Embryonic facial prominence (tissue), 1 donor: ENCODE results near the gene TMED6.
"Not testable (repeated sequence)": the region's sequence is repeated elsewhere in the genome, so short reads cannot be mapped to it uniquely, and the experiment has no call there.

Experiments used
- DNase-seq: peaks from one replicate; pipeline ENCODE4 v3.0.0-alpha.2; 2016; ENCODE audit errors: extremely low spot score

The TMED6 gene

DNA sequence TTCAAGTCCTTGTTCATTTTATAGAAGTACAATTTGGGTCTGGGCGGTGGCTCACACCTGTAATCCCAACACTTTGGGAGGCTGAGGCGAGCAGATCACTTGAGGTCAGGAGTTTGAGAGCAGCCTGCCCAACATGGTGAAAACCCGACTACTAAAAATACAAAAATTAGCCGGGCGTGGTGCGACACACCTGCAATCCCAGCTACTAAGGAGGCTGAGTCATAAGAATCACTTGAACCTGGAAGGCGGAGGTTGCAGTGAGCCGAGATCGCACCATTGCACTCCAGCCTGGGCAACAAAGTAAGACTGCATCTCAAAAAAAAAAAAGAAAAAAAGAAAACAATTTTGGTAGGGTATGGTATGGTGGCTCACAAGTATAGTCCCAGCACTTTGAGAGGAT lies 8.5 kb upstream of the TMED6 start:
- not testable (repeated sequence) for DNase-seq

DNA sequence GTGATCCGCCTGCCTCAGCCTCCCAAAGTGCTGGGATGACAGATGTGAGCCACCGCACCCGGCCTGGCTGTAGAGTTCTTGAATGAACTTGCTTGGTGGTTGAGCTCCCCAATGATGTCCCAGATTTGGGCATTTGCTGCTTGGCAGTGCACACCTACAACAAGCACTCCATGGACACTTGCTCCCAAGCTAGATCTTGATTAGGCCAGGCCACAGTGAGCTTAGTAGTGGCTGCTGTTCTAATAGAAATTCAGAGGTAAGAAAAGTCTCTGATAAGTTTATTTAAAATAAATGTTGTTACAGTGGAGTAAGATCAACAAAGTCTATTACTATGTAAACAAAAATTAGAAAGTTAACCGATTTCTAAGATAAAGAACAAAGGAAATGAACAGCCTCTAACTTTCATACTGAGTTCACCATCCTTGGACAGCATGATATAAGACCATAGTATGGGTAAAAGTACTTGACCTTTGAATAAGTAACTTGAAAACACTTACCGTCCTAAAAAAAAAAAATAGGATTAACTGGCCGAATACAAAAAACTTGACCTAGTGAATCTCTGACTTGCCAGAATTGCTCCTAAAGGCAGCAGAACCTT lies 951 bp downstream of the TMED6 start:
- DNase-seq: no peak

DNA sequence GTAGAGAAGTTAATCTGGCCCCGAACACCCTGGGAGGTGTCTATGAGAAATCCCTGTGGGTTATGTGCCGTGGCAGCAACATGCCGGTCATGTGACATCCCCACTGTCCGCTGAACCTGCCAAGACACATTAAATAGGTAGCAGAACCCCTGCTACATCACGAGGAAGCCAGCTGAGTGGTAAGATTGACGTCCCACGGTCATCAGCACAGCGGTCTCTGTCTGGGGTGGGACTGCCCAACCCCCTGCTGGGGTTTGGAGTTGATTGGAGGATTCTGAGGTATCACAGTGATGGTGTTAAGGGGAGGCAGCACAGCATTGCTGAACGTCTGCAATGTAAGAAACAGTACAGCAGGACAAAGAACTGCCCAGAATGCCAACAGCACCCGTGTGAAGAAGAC lies 2.0 kb downstream of the TMED6 start:
- no peak for DNase-seq

DNA sequence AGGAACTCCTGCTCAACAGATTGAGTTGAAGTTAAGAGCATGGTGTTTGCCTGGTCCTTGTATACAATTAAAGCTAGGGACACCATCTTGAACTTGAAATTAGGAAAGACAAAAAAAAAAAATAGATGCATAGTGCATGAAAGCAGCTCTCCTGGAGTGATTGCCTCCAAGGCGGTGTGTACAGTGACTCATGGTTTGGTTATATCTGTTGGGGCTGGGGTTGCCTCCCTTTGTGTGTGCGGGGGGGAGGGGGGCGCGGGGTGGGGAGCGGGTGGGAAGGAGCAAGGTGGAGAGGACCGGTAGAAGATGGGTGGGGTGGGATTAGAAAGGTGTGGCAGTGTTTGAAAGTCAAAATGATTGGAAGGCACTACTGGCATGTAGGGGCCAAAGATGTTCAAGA lies 3.4 kb downstream of the TMED6 start:
- no peak for DNase-seq

DNA sequence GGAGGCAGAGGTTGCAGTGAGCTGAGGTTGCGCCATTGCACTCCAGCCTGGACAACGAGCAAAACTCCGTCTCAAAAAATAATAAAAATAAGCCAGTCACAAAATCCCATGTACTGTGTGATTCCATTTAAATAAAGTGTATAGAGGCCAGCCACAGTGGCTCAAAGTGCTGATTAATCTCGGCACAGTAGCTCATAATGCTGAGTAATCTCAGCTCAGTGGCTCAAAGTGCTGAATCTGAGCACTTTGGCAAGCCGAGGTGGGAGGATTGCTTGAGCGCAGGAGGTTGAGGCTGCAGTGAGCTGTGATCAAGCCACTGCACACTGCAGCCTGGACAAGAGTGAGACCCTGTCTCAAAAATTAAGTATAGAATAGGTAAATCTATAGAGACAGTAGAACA lies 4.9 kb downstream of the TMED6 start:
- DNase-seq: no peak

DNA sequence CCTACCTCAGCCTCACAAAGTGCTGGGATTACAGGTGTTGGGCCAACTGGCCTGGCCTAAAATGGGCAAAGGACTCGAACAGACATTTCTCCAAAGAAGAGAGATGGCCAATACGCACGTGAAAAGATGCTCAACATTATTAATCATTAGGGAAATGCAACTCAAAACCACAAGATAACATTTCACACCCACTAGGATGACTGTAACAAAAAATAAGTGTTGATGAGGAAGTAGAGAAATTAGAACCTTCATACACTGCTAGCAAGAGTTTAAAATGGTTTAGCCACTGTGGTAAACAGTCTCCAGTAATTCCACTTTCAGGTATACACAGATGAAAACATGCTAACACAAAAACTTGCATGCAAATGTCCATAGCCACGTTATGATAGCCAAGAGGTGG lies 5.7 kb downstream of the TMED6 start:
- DNase-seq: no peak

DNA sequence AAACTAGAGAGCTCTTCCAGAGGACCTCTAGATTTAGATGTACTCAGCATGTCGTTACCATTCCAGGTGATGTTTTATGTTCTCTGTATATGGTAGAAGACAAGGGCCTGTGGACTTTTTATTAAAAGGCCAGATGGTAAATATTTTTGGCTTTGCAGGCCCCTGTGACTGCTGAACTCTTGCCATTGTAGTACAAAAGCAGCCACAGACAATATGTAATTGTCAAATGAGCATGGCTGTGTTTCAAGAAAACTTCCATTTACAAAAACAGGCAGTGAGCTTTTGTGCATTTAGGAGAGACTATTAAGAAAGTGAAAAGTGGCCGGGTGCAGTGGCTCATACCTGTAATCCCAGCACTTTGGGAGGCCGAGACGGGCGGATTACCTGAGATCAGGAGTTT lies 7.4 kb downstream of the TMED6 start:
- DNase-seq: no peak

DNA sequence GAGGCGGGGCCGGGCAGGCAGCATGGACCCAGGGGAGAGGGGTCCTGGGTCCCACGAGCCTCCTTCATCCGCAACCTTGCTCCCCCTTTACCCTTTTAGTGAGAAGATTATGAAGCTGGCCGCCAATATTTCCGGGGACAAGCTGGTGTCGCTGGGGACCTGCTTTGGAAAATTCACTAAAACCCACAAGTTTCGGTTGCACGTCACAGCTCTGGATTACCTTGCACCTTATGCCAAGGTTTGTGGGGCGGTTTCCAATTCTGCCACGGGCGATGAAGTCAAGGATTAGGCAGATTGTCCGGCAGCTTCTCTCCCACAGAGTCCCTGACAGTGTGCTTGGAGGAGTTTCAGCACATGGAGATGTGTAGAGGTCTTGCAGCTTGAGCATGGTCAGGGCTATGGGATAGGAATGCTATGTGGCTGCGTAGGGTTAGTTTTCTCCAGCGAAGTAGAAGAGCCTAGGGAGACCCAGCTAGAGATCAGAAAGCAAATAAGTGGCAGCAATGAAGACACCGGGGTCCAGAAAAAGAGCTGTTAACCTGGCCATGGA lies 11.4 kb downstream of the TMED6 start:
- DNase-seq: no peak

DNA sequence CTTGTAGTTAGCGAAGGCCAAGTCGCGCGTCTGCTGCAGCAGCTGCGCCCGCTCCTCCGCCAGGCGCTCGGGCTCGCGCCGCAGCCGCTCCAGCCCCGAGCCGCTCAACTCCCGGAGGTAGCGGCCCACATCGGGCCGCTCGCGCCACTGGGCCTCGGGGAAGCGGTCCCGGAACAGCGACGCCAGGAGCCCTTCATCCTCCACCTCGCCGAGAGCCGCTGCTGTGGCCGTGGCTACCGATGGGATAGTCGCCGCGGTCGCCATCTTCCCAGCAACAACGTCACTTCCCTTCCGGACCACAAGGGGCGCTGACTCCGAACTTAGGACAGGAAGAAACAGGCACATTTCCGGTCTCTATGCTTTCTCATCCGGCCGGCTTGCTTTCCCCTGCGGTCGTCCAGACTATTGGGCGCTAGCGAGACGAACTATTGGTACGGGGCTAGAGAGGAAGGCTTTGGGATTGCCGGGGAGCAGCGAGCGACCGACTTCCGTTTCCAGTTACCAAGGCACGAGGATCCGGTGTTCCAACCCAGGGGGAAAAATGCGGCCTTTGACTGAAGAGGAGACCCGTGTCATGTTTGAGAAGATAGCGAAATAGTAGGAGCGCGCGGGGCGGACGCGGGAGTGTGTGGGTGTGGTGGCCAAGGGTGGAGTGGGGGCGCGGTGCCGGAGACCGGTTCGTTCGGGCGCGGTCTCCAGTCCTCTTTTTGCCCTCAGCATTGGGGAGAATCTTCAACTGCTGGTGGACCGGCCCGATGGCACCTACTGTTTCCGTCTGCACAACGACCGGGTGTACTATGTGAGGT lies 12.1 kb downstream of the TMED6 start, which contains the start of the genes COG8 and NIP7:
TSS of gene COG8 (minus strand) at position 276 of the 806 bp plus-strand sequence. CDS start at position 264, 12 bp downstream.
TSS of gene NIP7 (plus strand) at position 484 of the 806 bp plus-strand sequence. CDS start at position 542, 58 bp downstream.
- peak; percentile 98 for DNase-seq

DNA sequence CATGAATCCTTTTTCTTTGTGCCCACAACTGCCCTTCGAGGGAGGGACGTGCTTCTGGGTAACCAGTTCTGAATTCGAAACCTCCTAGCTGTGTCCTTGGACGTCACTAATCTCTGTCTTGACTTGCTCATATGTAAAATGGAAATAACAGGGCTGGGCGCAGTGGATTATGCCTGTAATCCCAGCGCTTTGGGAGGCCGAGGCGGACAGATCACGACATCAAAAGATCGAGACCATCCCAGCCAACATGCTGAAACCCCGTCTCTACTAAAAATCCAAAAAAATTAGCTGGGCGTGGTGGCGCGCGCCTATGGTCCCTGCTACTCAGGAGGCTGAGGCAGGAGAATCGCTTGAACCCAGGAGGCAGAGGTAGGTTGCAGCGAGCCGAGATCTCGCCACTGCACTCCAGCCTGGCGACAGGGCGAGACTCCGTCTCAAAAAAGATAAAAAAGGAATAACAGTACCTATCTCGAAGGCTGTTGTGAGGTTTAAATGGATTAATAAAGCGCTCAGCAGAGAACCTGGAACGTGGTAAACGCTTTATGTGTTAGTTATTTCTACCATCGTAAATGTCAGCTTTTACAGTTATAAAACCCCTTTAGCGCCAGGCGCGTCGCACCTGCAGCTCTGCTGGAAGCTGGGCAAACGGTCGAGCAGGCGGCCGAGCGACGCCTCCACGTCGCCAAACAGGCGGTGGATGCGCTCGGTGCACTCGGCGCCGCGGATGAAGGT lies 12.9 kb downstream of the TMED6 start:
- DNase-seq: no peak

DNA sequence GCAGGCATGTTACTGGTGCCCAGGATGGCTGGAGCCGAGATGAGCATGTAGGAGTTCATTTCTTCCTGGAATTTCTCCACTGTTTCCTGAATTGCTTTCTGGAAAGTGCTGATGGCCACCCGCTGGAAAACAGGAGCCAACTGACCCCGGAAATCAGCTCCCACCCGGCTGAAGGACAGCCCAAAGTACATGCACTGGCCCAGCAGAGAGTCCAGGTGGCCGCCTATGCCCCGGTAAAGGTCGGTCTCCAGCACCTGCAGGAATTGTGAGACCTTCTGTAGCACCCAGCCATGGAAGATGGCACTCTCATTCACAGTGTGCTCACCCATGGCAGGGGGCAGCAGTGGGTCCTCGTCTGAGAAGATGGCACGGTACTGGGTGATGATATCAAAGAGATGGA lies 16.9 kb downstream of the TMED6 start:
- DNase-seq: no peak

DNA sequence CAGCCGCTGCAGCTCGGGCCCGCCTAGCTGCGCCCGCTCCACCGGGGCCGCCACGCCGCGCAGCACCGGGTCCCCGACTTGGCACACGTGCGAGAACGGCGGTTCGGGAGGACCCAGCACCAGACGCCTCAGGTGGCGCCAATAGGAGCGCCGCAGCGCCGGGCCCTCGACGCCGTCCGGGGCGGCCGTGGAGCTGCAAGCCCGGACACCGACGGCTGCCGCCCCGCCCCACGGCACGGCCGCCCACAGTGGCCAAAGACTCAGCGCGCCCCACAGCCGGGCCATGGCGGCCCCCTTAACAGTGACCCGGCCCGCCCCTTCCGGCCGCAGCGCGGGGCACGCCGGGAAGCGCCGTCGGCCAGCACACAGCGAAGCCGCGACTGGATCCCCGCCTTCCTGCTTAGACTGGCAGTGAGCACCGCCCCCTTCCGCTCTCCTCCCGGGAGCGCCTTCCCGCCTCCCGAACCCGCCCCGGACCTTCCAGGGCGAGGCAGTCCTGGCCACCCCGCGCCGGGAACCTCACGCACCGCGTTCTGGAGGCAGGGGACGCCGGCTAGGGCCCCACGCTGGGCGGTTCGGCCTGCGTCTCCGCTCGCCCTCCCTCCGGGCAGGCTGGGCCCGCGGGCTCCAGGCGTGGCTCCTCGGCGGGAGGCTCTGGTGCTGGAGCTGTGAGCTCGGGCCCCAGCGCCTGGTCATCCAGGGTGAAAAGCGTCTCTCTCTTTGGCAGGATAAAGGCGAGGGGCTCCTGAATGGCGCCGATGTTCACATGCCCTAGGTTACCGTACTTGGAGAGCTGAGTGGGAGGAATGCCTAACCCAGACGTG lies 21.1 kb downstream of the TMED6 start, which contains the start of gene PDF:
TSS of gene PDF (minus strand) at position 303 of the 824 bp plus-strand sequence. CDS start at position 285, 18 bp downstream.
- DNase-seq: peak; percentile 90

DNA sequence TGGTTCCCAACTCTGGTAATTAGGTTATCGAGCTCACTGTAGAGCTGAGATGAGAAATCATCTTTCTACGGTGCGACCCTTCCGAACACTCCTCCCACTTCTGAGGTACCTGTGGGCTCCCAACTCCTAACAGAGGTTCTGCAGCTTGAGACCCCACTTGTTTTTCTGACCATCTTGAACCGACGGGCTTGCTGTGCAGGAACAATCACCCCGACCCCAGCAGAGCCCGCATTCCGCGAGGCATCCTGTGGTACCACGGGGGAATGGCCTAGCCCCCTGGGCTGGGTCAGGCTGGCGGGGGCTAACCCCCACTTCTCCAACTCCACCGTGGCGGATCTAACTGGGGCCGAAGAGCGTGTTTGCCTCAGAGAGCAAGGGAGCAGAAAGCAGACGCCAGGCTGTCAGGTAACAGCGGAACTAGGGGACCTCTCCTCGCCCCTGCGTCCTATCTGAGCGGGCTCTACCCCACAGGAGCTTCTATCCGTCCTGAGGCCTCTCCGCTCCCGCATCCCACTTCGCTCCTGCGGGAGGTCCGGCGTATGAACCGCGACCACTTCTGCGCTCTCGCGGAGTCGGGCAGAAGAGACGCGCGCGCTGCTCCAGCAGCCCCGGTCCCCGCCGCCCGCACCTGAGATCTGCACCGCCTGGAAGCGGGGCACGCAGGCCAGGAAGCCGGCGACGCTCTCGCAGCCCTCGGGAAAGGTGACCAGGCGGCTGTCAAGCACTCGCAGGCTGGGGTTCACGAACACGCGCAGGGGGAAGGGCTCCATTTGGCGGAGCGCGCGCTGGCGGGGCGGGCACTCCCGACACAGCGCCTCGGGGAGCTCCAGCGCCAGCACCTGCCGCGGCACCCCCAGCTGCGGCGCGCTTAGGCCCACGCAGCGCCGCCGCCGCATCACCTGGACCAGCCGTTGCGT lies 22.0 kb downstream of the TMED6 start:
- DNase-seq: no peak

DNA sequence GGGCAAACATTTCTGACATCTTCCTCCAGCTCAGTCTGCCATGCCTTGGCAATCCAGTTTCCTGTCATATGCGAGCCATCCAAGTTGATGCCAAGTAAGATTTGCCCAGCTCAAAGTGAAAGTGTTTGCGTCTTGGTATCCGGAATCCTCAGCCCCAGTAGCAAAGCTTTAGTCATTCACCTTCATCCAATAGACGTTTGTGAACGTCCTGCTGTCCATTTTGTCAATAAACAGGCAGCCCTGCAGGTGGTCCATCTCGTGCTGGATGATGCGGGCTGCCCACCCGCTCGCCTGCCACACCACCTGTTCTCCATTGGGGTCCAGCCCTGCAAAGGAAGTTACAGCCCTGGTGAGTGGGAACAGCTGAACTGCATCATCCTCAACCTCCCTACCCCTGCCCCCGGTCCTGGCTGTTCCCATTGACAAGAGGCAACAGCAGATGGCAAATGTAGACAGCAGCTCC lies 22.7 kb downstream of the TMED6 start:
- no peak for DNase-seq

DNA sequence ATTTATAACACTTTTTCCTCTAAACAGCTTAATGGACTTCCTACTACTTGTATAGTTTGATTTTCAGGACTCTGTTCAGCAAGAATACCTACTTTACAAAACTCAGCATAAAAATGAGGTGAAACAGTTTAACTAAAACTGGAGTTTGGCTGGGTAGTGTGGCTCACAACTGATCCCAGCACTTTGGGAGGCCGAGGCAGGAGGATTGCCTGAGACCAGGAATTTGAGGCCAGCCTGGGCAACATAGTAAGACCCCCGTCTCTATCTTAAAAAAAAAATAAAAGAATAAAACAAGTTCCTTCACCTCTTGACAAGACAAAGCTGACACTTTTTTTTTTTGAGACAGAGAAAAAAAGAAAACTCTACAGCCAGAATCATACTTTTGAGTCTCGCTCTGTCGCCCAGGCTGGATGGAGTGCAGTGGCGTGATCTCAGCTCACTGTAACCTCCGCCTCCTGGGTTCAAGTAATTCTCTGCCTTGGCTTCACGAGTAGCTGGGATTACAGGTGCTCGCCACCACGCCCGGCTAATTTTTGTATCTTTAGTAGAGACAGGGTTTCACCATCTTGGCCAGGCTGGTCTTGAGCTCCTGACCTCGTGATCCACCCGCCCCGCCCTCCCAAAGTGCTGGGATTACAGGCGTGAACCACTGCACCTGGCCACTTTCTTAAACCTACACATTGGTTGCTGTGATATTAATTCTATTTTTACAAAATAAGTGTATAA lies 23.8 kb downstream of the TMED6 start:
- no peak for DNase-seq

DNA sequence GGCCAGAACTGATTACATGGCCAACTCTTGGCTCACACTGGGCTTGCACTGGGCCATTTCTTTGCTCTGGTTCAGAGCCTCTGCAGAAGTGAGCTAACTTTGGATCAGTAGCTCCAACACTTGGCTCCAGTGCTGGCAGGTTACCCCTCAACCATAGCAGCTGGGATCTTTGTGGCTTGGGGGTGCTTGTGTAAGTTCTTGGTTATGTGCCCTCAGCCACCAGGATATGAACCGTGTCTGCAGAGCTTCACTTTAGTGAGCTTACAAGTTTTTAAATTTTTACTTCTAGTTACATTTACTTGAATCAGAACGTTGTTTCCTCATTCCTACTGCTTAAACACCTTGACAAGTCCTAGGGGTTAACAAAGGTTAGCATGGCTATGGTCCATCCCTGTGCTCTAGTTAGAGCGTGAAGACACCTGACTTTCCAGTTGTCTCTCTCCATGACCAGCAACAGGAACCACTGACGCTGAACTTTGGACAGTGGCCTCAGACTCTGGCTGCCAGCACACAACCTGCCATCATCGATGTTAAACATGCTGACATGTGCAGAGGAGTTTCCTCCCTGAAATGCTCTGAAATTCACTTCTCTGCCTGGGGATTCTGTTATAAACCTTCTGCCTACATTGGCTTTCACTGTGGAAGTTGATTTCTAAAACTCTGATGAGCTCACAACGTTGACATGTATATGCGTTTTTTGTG lies 25.3 kb downstream of the TMED6 start:
- no peak for DNase-seq

DNA sequence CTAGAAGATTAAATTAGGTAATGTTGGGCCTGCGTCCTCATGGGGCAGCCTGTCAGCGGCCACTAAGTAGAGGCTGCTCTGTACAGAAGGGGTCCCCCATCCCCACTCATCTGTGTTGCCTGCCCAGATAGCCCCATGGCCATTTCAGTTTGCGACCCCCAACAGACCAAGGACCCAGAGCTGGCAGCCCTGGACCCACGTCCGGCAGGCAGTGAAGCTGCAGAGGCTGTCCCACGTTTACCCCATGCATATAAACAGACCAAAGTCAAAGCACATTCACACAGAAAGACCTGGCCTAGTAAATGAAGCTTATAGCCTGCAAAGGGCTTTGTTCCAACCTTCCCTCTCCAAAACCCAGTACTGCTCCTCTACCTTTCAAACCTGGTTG lies 25.8 kb downstream of the TMED6 start:
- no peak for DNase-seq

DNA sequence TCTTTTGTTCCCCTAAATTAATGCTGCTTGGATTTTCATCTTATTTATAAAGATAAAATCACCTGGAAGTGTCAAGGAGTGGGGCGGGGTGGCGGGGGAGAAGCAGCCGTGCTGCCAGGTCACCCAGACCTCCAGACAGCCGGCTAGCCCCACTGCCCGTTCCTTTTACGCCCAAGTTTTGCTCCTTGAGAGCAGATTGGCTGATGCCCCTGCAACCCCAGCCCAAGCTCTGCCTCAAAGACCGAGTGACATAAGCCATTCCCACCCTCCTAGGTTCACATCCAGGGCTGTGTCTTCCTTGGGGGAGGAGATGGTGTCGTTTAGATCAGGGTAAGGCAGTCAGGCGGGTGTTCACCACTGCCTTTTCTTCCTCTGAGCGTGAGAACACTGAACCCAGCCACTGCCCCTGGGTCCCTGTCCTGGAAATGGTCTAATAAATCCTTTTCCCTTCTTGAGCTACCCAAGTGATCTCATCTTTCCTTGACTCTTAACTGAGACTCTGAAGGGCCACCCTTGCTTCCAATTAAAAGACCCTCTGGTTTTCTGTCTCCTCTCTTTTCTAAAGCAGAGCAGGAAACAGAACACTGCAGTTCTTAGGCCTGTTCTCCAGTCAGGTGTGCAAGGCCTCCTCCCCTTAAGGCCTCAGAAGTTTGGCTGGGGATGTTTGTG lies 26.9 kb downstream of the TMED6 start:
- no peak for DNase-seq
